GM12874 (cell line): ENCODE results near the gene RIN2.

Source experiments
- TF ChIP-seq, protein P1 (sequence below): IDR thresholded peaks from 2 replicates; pipeline ENCODE4 v1.5.1; 2011; ENCODE audit warnings: low read depth, mild to moderate bottlenecking, control low read depth, low read length, moderate library complexity; ENCODE audit not compliant: insufficient read depth

The RIN2 gene

DNA sequence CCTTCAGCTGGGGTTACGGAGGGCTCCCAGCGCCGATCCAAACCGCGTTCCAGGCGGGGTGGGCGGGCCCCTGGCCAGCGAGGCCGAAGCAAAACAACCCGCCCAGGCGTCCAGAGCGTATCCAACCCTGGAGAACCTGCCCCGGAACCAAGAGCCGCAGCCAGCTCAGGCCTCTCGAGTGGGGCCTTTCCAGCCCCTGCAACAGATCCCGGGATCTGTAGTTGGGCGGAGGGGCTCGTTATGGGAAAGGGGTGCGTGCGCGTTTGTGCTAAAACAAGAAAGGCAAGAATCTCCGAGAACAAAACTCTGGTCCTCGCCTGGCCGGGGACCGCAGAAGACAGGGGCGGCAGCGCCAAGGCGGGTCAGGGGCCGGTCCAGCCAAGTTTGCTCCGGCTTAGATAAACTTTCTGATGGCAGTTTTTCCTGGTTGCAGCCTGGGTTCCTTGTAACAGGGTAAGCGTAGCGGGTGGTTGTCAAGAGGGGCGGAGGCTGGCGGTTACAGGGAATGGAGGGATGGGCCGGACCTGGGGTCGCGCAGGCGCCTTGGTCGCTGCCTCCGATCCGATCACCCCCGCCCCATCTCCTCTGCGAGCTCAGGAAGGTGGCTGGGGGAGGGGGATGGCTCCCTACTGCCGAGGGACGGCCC is 448 bp upstream of the RIN2 start:
- TF ChIP-seq, protein P1, sequence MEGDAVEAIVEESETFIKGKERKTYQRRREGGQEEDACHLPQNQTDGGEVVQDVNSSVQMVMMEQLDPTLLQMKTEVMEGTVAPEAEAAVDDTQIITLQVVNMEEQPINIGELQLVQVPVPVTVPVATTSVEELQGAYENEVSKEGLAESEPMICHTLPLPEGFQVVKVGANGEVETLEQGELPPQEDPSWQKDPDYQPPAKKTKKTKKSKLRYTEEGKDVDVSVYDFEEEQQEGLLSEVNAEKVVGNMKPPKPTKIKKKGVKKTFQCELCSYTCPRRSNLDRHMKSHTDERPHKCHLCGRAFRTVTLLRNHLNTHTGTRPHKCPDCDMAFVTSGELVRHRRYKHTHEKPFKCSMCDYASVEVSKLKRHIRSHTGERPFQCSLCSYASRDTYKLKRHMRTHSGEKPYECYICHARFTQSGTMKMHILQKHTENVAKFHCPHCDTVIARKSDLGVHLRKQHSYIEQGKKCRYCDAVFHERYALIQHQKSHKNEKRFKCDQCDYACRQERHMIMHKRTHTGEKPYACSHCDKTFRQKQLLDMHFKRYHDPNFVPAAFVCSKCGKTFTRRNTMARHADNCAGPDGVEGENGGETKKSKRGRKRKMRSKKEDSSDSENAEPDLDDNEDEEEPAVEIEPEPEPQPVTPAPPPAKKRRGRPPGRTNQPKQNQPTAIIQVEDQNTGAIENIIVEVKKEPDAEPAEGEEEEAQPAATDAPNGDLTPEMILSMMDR, result no peak

GRCh38 chr20:19758501-19759331 is 658 bp downstream of the RIN2 start:
- TF ChIP-seq, protein P1, result no peak

GRCh38 chr20:19760371-19760721 is 2.3 kb downstream of the RIN2 start:
- TF ChIP-seq, protein P1, result no peak

DNA sequence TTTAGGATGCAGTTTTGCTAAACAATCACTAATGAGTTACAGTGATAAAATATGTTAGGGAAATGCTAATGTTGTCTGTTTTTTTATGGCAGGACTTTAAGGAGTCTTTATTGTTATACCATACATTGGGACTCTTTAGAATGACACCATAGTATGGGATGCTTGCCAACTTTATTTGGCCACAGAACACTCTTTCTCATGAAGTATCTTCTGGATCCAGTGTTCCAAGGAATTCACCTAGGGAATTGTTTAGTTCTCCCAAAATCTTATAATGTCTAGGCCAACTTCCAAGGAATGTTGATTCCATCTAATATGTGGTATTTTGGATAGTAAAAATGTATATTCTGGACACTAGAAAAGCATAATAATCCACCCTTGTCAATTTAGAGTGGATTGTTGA is 3.3 kb downstream of the RIN2 start:
- TF ChIP-seq, protein P1, result no peak

- TF ChIP-seq, protein P1, result no peak
Measured at GRCh38 chr20:19761841-19762240, 3.8 kb downstream of the RIN2 start.

DNA sequence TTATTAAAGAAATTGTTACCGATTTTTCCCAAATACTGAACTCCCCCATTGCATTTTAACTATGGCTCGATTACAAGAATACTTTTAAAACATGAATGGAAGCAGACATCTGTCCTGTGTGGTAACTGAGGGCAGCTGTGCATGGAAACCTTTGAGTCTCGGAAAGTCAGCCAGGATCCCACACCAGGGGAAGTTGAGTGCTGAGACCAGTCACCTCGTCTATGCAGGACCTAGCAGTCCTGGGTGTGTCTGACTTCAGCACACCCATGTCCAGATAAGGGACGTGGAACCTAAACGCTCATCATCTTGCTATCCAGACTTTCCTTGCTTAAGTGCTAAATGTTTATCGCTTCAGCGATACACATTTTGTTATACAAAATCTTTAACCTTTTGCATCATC is 6.1 kb downstream of the RIN2 start:
- TF ChIP-seq, protein P1, result no peak

- TF ChIP-seq, protein P1, result no peak
Measured at GRCh38 chr20:19765266-19765665, 7.2 kb downstream of the RIN2 start.
